GM18519 (cell line): ENCODE measurements around the gene LAMC2.
A peak's percentile ranks its signal among the peaks of the same experiment; 100 is the strongest.

ENCODE experiments used
- ATAC-seq: cut with Tn5 transposase; IDR thresholded peaks from one replicate; pipeline ENCODE4 v1.9.1; 2021; ENCODE audit warnings: mild to moderate bottlenecking, moderate library complexity; ENCODE audit not compliant: unreplicated experiment, low FRiP score

LAMC2 gene

DNA sequence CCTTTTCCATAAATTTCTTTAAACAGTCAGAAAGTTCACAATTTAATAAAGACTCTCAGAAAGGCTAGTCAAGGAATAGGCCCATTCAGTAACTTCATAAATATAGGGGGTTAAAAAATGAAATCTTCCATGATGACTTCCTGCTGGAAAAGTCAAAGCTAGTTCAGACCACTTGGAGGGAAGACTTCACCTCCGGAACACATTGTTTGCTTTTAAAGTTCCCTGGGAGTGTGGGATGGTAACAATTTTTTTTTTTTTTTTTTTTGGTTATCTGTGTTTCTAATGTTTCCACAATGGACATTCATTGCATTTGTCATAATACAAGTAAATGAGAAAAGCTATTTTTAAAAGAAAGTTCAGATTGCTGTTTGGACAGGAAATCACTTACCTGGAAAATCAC lies 18.4 kb upstream of the LAMC2 start:
- no peak for ATAC-seq

DNA sequence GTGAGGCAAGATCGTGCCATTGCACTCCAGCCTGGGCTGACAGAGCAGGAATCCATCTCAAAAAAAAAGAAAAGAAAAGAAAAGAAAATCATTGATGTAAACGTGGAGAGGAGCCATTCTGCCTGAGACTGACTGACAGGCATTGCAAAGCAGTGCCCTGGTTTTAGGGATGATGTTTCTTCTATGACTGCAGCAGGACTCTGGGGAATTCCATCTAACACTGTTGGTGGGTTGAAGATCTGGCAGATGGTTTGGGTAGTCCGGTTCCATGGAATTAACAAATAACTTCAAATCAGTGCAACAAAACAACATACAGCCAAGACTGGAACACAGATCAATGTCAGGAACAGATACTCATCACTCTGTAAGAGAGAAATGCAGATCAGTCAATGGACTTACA lies 17.8 kb upstream of the LAMC2 start:
- no peak for ATAC-seq

DNA sequence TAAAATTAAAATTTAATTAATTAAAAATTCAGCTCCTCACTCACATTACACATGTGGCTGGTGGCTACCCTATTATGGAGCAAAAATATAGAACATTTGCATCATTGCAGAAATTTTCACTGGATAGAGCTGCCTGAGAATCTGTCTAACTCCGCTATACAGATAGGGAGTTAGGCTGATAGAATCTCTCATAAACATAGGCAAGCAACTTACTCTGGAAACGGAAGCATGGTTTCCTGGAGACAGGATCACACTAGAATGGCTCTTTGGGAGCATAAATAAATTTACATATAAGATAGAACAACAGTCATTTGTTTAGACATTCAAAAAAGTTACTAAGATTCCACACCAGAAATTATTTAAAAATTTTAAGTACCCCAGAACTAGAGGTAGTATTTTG lies 12.2 kb upstream of the LAMC2 start:
- no peak for ATAC-seq

DNA sequence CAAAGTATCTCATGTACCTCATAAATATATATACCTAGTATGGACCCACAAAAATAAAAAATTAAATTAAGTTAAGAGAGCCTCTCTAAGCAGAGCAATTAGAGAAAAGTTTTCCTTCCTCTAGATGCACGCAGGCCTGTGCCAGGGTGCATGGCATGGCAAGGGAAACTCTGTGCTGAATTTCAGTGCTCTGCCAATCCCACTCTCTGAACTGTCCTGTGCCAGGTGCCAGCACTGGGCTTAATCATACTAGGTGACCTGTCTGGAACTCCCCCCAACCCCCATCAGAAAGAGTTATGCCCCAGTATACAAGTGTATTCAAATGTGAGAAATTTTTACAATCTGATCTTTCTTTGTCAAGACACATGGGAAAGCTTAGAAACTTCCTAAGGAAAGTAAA lies 10.4 kb upstream of the LAMC2 start:
- ATAC-seq, result no peak

DNA sequence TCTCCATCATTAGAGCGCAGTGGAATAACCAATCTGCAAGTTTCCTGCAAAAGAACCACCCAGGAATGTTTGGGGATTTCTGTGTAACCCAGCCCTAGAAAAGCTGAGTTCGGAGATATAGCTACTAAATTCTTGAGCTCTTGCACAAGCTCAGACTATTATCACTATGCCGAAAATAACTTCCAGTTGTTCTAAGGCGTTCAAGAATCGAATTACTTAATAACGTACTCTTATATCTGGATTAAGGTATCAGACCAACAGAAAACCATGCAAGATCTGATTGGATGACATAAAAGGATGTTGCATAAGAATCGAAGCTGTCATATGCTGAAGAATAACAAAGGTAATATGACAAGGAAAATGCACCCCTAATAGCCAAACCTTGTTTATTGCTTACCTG lies 7.5 kb upstream of the LAMC2 start:
- no peak for ATAC-seq

GRCh38 chr1:183179033-183179432 lies 7.0 kb upstream of the LAMC2 start:
- no peak for ATAC-seq

DNA sequence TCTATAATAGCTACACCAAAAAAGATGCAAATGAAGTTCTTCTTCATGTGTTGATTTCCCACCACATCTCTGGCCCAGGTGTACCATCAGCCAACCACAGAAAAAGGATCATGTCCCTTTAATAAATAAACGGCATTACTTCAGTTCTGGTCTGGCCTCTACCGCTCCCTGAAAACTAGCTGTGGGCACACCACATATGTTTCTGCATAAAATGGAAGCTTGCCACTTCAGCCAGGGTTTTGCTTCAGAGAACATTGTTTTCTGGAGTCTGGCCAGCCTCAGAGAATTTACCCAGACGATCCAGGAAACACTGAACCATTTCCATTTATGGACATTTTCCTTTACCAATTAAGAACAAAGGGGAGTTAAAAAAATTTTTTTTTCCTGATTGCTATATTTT lies 5.8 kb upstream of the LAMC2 start:
- ATAC-seq, result no peak

GRCh38 chr1:183180634-183181056 lies 5.4 kb upstream of the LAMC2 start:
- ATAC-seq, result no peak

DNA sequence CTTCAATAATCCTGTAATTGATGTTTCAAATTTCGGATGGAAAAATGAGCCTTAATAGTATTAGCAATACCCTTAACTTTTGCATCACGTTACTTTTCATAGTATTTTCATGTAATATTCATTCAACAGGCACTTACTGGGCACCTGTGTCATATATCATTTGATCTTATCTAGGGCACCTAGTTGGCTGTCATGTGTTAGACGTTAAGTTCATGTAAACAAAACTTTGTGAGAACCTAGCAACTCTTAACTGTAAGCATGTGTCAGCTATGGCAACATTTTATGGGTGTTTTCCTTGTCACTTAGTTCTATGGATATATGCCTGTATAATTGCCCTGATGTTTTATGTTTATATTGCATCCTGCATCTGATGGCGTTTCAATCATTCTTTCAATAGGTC lies 777 bp downstream of the LAMC2 start:
- no peak for ATAC-seq

GRCh38 chr1:183188240-183188639 lies 2.2 kb downstream of the LAMC2 start:
- ATAC-seq, result no peak

GRCh38 chr1:183191833-183192232 lies 5.8 kb downstream of the LAMC2 start:
- no peak for ATAC-seq

- no peak for ATAC-seq
These were observed 8.0 kb downstream of the LAMC2 start for GRCh38 chr1:183193963-183194525.

DNA sequence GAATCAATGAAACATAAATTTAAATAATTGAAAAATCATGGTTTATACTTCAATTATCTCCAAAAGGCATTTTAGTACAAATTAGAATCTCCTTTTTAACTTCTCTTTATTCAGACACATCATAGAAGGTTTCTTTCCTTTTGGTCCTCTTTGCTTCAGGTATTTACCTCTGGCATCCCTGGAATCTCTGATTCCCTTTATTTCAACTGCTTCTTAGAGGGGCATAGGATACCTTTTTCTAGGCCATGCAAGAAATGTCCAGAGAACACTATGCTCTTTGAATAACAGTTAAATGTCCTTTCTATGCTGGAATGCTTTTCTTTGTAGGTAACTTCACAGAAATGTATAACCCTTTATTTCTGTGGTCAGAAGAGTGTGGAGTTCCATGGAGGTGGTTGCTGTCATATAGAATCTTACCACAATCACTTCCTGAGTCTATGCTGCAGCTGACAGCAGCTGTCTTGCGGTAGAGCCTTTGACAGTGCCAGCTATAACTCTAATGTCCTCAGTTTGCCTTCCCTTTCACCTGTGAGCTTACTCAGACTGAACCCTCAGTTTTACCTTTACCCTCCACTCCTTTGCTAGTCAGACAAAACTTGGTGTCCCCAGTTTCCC lies 8.6 kb downstream of the LAMC2 start:
- peak; percentile 94 for ATAC-seq

- ATAC-seq, result peak; percentile 15
These were observed 9.1 kb downstream of the LAMC2 start for GRCh38 chr1:183195142-183195574.

DNA sequence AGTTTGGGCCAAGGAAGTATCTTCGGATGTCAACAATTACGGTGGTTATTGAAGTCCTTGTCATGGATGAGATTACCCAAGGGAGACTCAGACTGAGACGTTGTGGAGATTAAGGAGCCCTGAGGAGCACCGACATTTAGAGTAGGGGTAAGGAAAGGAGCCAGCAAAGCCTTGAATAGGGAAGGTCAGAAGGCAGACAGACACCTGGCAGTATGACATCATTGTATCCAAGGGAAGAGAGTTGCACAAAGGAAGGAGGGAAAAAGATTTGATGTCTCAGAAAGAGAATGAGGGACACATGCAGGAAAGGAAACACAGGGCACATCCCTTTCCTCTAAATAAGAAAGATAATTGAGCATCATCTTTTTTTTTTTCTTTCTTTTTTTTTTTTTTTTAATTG lies 11.7 kb downstream of the LAMC2 start:
- no peak for ATAC-seq

- ATAC-seq, result no peak
These were observed 12.4 kb downstream of the LAMC2 start for GRCh38 chr1:183198463-183198862.

DNA sequence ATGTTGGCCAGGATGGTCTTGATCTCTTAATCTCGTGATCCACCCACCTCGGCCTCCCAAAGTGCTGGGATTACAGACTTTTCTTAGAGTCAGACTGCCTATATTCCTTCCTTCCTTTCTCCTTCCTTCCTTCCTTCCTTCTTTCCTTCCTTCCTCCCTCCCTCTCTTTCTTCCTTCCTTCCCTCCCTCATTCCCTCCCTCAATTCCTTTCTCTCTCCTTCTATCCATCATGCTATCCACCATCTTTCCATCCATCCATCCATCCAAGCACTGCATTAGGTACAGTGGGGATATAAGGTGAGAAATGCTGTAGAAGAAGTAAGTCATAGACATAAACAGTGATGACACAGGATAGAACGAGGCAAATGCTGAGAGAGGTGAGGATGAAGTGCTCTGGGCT lies 13.2 kb downstream of the LAMC2 start:
- no peak for ATAC-seq

DNA sequence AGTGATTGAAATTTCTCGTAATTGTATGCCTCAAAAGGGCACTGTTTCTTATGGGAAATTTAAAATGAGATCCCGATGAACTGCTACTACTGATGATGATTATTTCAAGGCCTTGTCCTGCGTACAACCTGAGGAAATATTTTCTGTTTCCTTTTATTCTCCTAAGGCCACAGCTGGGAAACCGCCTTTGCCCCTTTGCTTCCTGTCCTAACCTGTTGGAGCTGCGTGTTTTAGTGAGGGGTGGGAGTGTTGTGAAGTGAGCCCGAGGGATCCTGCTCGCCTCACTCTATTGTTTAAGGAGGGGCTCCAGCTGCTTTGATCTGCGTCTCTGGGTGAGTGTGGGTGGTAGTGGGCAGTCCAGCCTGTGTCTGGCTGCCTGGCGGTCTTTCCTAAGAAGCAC lies 14.4 kb downstream of the LAMC2 start:
- no peak for ATAC-seq

DNA sequence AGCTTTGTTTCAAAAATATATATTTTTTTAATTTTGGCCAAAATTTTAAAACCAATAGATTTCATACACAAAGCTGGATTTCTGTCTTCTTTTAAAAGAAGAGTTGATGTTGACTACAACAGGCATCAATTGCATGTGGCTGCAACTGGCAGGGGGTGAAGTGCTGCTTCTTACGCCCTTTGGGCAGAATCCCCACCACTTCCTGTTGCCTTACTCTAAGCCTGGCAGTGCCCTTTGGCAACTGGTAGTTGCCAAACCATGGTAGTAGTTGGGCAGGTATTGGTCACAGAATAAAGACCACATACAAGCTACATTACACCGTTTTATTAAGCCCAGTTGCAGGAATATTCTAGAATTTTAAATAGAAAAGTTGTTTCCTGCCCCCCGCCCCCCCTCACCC lies 17.0 kb downstream of the LAMC2 start:
- ATAC-seq, result no peak

- no peak for ATAC-seq
These were observed 19.2 kb downstream of the LAMC2 start for GRCh38 chr1:183205196-183205781.

DNA sequence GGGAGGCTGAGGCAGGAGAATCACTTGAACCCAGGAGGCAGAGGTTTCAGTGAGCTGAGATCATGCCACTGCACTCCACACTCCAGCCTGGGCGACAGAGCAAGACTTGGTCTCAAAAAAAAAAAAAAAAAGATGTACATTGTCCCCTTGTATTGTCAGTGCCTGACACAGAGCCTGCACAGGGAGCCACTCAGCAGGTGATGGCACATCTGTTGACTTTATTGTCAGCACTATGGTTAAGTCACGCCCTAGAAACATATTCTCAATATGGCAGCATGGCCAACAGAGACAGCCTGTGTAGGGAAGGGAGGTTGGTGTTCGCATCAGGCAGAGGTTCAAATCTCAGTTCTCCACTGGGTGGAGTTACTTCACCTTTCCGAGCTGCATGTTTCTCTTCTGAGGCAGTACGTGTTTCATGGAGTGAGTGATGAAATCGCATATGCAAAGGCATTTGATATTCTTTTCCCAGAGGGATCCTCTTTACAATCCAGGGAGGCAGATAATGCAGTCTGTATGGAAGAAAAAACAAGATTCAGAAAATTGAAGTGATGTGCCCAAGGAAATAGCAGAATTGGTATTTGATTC lies 20.6 kb downstream of the LAMC2 start:
- ATAC-seq, result no peak
